Smooth muscle cell of the brain vasculature (primary cell): ENCODE results near the gene CACNG5.

ENCODE experiments used
- DNase-seq: peaks from one replicate; pipeline ENCODE4 v3.0.0-alpha.2; 2012; ENCODE audit warnings: low read depth, low spot score

Gene CACNG5

DNA sequence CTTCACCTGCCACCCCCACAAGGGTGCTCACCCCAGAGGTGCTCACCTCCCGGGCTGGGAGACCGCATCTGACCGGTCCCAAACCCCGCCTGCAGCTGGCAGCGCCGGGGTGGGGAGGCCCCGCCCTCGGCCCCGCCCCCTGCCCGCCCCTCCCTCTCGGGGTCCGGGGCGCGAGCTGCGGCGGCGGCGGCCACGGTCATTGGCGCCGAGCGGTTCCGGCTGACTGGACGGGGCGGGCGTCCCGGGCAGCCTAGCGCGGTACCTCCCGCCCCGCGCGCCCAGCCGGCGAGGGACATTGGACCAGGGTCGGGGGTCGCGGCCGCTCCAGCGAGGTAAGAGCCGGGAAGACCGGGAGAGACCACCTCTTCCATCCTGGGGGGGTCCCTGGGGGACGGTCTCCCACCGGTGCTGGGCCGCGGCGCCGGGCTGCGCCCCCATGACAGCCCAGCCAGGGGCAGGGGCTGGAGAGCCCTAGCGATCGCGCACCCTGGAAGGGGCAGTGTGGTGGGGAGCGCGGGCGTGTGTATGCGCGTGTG, at the start of gene CACNG5:
TSS of gene CACNG5 (plus strand) at position 199 of the 536 bp plus-strand sequence. CDS start 42,216 bp downstream, outside the sequence.
- DNase-seq = no peak

DNA sequence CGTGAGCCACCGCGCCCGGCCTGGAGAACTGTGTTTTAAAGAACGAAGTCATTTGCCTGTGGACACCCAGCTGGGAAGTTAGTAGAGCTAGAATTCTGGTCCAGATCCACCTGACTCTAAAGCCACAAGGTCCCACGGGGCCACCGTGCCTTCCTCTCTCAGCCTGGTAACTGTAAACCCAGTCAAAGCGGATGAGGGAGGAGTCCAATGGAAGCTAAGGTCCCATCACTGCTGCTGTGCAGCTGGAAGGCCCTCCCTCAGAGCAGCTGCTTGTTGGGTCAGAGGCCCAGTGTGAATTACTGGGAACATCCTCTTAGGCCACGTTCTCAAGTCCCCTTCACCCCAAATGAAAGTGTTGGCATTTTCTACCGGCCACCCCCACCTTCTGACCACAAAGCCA, 48.8 kb upstream of the CACNG5 start:
- no peak for DNase-seq

- DNase-seq = no peak
Observed at GRCh38 chr17:66787914-66788313, 47.0 kb upstream of the CACNG5 start.

- no peak for DNase-seq
Observed at GRCh38 chr17:66789093-66789492, 45.8 kb upstream of the CACNG5 start.

DNA sequence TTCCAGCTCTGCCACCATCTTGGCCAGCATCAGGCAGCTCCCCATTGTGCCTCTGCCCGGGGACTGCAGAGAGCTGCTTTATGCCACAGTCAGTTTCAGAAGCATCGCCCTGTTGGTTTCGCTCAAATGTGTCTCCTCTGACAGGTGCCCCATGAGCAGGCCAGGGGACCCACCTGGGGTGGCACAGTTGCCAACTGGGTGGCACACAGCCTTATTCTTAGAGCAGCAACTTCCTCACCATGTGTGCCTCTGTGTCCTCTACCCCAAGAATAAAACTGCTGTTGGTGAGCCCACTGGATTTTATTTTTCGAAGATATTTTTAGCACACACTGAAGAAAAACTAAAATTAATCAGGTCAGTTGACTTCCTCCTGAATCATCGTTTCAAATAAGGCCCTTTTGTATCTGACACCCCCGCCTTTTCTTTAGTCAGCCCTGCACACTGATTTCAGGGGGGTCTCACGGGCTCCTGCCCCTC, 44.9 kb upstream of the CACNG5 start:
- DNase-seq = no peak

DNA sequence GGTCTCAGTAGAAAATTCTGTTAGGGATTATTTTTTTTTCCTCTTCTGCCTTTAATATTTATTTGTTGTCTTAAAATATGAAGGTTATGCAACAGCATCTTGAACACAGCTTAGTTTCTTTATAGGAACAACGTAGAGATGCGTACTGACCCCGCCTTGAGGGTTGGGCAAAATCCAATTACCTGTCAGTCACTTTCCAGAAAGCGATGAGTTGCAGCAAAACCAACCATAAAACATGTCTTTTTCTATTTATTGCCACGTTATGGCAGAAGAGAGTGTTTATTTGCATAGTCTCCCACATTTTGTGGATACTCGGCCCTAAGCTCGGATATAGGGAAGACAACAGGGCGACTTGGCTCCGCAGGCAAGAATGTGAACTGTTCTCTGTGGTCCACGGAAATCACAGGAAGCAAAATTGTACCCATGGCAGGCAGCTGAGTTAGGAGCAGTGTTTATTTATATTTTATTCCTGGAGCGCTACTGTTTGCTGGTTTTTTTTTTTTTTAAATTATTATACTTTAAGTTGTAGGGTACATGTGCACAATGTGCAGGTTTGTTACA, 44.3 kb upstream of the CACNG5 start:
- no peak for DNase-seq

DNA sequence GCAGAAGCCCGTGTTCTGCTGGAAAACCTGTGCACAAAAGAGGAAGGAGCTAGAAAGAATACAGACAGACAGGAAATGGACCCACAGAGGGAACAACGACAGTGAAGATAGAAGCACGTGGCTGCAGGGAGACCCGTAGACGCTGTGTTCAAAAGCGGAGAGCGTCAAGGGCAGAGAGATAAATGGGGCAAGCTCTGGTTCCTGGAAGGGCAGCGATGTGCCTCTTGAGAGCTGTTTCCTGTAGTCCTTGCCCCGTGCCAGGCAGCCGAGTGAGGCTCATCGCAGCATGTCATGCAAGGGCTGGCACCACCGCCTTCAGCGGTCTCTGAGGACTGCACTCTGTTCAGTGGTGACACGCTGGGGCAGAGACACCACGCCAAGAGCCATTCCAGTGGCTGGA, 43.6 kb upstream of the CACNG5 start:
- DNase-seq = no peak

DNA sequence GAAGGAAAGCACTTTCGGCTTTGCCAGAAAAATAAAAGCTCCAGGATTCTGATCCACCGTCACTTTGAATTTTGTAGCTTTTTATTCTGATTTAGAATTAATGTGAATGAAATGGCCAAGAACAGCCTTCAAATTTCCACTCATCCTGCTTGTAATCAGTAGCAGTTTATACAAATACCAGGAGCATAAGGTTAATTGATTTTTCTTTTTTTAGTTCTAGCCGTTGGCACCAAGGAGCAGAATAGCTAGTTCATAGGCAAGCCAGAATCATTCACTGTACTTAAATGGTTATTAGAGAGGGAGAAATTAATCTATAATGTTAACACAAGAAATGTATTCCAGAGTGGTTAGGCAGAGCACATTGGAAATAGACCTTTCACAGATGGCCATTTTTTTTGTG, 41.1 kb upstream of the CACNG5 start:
- DNase-seq = no peak

DNA sequence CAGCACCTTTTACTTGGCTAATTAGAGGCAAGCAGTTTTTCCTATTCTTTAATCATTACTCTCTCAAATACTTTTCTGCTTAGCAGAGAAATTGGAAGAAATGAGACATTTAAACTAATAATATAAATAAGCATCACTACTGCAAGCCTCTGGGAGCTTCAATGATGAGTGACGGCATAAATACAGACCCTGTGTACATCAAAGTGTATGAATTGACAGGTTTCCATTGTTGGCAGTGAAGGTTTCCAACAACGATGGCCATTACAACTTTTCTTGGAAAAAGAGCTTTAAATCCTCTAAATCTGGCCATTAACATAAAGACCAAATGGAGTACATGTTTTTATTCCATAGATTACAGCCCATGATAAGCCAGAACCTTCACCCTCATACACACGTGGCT, 39.4 kb upstream of the CACNG5 start:
- DNase-seq = no peak

DNA sequence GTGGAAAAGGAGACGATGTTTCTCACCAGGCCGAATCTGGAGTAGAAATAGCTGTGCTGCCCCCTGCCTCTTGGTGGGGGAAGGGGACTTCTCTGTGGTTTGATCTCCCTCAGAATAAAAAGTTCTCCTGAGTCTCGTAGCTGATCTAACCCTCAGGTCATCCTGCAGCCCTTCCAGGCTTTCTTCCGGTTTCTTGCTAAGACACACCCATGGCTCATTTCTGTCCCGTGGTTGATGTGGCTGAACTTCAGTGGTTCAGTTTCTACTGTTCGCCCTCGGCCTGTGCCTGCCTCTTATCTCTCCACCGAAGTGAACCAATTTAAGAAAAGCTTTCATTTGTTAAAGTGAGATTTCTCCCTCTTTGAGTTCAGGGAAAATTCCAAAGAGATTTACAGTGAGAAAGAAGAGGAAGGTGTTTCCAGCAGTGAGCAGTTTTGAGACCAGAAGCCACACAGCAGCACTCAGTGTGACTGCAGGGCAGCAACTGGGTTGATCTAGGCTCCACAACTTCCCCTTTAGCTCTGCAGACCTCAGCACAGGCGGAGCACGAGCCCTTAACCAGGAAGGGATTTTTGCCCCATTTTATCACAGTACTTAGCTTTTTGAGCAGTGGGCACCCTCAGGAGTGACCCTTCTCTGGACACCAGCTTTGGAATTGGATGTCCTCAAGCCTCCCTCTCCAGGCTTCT, 34.9 kb upstream of the CACNG5 start:
- DNase-seq = no peak

GRCh38 chr17:66803474-66803951, 31.4 kb upstream of the CACNG5 start:
- DNase-seq = no peak

GRCh38 chr17:66805567-66805966, 29.4 kb upstream of the CACNG5 start:
- DNase-seq = no peak

- no peak for DNase-seq
Observed at GRCh38 chr17:66807182-66807581, 27.7 kb upstream of the CACNG5 start.

- no peak for DNase-seq
Observed at GRCh38 chr17:66809408-66809807, 25.5 kb upstream of the CACNG5 start.

- DNase-seq = no peak
Observed at GRCh38 chr17:66810951-66811682, 23.8 kb upstream of the CACNG5 start.

DNA sequence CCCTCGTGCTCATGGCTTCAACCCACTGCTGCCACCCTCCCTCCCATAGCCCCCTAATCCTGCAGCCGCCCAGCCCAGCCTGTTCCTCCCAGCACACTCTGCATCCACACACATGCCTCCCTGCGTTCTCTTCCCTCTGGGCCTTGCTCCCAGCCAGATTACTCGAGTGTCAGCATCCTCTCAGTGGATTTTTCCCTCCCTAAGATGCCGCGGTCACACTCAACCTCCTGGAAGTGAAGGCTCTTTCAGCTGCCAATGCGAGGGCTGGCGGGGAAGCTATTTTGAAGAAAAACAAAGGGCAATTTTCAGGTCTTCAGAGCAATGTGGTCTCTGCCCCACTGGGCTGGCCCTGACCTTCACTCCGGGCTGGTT, 23.2 kb upstream of the CACNG5 start:
- DNase-seq = no peak

DNA sequence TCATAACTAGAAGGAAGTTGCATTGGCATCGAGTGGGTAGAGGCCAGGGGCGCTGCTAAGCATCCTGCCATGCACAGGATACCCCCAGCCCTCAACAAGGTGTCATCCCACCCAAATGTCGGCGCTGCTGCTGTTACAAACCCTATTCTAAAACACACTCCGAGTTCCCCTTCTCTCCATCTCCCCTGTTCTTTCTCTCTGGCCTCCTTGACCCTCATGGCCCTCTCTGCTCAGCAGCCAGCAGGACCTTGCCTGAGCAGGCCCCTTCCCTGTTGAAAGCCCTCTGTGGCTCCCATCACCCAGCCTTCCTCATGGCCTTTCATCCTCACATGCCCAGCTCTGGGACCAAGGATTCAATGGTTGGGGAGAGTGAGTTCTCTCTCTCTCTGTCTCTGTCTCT, 22.3 kb upstream of the CACNG5 start:
- no peak for DNase-seq

DNA sequence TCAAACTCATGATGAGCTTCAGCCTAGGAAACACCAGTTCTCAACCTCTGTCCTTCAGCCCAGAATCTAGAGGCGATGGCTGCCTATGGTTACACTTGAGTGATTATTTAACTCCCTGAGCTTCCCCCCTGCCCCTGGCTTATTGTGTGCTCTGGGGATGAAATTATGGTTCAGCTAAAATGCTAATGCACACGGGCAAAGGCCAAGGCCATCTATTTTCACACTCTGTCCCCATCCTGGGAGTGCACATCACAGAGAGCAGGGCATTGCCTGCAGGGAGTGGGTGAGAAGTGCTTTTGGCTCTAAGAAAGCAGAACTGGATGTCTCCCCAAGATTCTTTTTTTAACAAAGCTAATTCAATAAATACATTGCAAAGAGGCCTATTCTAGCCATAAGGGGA, 21.6 kb upstream of the CACNG5 start:
- no peak for DNase-seq

GRCh38 chr17:66814026-66814425, 20.9 kb upstream of the CACNG5 start:
- no peak for DNase-seq

DNA sequence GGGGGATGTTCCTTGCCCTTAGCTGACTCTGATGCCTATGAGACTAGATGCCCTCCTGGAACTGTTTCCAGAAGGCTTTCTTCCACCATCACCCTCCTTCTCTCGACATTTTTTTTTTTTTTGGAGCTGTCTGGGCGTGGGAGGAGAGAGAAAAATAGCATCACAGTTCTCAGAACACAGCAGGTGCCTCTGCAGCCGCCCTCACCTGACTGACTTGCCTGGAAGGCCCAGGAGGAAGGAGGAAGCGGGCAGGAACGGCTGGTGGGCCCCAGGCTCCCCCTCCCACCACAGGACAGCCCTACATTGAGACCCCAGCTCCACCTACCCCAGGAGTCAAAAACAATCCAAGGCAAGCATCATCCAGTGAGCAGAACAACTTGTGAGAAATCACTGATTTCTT, 20.3 kb upstream of the CACNG5 start:
- no peak for DNase-seq

GRCh38 chr17:66817750-66818149, 17.2 kb upstream of the CACNG5 start:
- no peak for DNase-seq

DNA sequence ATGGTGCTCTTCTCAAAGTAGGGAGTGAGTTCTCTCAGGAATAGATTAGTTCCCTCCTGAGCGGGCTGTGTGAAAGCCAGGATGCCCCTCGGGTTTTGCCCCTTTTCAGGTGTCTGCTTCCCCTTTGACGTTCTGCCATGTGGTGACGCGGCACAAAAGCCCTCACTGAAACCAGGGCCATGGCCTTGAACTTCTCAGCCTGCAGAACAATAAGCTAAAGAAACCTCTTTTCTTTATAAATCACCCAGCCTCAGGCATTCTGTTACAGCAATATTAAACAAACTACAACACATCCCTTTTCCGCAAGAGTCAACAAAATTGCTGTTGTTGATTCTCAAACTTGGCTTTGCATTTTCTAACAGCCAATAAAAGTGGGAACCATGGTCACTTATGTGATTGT, 15.5 kb upstream of the CACNG5 start:
- DNase-seq = no peak

GRCh38 chr17:66822009-66822408, 12.9 kb upstream of the CACNG5 start:
- no peak for DNase-seq
